GM12864 (cell line): ENCODE measurements around the gene SPR.

Experiments
- DNase-seq: peaks from one replicate; pipeline ENCODE4 v3.0.0-alpha.2; 2011; ENCODE audit warnings: low read depth
- H3K4me3 ChIP-seq: 2 replicates; pipeline ENCODE4 v1.5.1; 2011; ENCODE audit warnings: mild to moderate bottlenecking, low read depth, low read length, control low read depth
- CTCF ChIP-seq: IDR thresholded peaks from 2 replicates; pipeline ENCODE4 v1.5.1; 2011; ENCODE audit warnings: low read depth, mild to moderate bottlenecking, moderate library complexity, low read length, control low read depth, inconsistent platforms; ENCODE audit errors: missing control alignments

Gene SPR

GRCh38 chr2:72888438-72889202 lies 1.4 kb downstream of the SPR start:
- no peak for TF ChIP-seq CTCF
- no peak for DNase-seq
- no peak overlapping the region for H3K4me3 ChIP-seq

GRCh38 chr2:72889991-72890390 lies 2.8 kb downstream of the SPR start:
- no peak for DNase-seq
- no peak for TF ChIP-seq CTCF

GRCh38 chr2:72891091-72891818 lies 4.0 kb downstream of the SPR start:
- no peak overlapping the region for H3K4me3 ChIP-seq
- TF ChIP-seq CTCF, result no peak
- DNase-seq, result no peak

More at GRCh38 chr2:72889991-72890390, 2.8 kb downstream of the SPR start:
- no peak overlapping the region for H3K4me3 ChIP-seq

- DNase-seq, result no peak
- H3K4me3 ChIP-seq, result no peak overlapping the region
- TF ChIP-seq CTCF, result peak; percentile 90
Observed at GRCh38 chr2:72892506-72893173, 5.4 kb downstream of the SPR start.

GRCh38 chr2:72893594-72894319 lies 6.5 kb downstream of the SPR start:
- TF ChIP-seq CTCF, result peak; percentile 81
- H3K4me3 ChIP-seq, result no peak overlapping the region
- peak; percentile 30 for DNase-seq

GRCh38 chr2:72894514-72894913 lies 7.3 kb downstream of the SPR start:
- H3K4me3 ChIP-seq, result no peak overlapping the region
- DNase-seq, result no peak
- TF ChIP-seq CTCF, result no peak
